ENCODE results near the gene BHLHE23. TPM values are rescaled to one million over a fixed set of nuclear protein-coding genes. Genes with fewer than 3 reads are reported as not detected.

BHLHE23 gene
- total and polyA plus RNA-seq, 5 experiments from 2014 or later = not detected

GRCh38 chr20:63027922-63028389 lies 21.2 kb upstream of the BHLHE23 start:
- peak in 4 of 10 donors; percentile 18 to 79 (median 35) for DNase-seq
- H3K27ac Mint-ChIP-seq = peak overlapping the region in 5 of 10 donors; percentile 12 to 89 (median 60)
- H3K4me3 Mint-ChIP-seq = peak overlapping the region in 5 of 10 donors; percentile 53 to 80 (median 73)
- no peaks in the 10 kb centered on the region for H3K36me3 Mint-ChIP-seq
- peaks cover 0 to 30% (median 4%) of the 10 kb centered on the region in 5 donors for H3K27me3 Mint-ChIP-seq
- peaks cover 2 to 26% (median 13%) of the 10 kb centered on the region in 4 donors for H3K4me1 Mint-ChIP-seq
- POLR2A ChIA-PET = interaction anchor here (1.0 to 1.6 kb wide), 5 partner anchors 9 to 126 kb away, joined by 3 to 9 read pairs (median 3); no protein-coding TSS in a partner anchor
- ATAC-seq = peak; percentile 50 to 71
- H3K9me3 Mint-ChIP-seq = no peaks in the 10 kb centered on the region

- peak overlapping the region in 4 of 10 donors; percentile 10 to 83 (median 46) for H3K27ac Mint-ChIP-seq
These were observed 20.6 kb upstream of the BHLHE23 start for GRCh38 chr20:63027221-63027921.

DNA sequence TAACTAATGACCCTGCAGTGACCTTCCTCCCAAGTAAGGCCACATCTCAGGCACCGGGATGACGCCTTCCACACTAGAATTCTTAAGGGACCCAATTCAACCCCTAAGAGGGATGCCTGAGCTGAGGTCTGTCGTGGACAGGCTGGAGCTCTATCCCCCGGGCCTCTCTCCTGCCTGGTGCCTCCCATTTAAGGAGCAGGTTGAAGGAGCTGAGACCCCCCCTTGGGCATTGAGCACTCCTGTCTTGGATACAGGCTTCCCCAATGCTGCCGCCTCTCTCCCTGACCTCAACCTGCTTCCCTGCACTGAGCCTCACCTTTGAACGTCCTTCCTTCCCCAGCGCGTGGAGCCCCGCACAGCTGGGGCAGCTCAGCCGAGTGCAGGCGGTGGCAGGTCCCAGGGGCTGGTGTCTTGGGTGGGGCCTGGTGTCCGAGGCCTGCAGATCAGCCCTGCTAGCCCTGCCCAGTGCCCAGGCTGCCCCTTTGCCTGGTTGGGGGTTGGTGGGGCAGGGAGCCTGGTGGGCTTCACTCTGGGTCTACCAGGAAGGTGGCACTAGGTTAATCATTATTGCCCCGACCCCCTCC lies 19.9 kb upstream of the BHLHE23 start:
- ATAC-seq (no peak), DNase-seq (peak in 1 of 10 donors; percentile 34)
- Mint-ChIP-seq H3K4me3 (peak overlapping the region in 2 of 10 donors; percentile 53 to 67), H3K36me3 (no peaks in the 10 kb centered on the region), H3K27me3 (peaks cover 0 to 30% (median 4%) of the 10 kb centered on the region in 5 donors), H3K9me3 (no peaks in the 10 kb centered on the region), H3K27ac (peak overlapping the region in 3 of 10 donors; percentile 4 to 24 (median 22)), H3K4me1 (peaks cover 2 to 21% (median 8%) of the 10 kb centered on the region in 4 donors)
- POLR2A ChIA-PET = interaction anchor here (1.2 kb wide), 1 partner anchor 16 kb away, joined by 4 read pairs; no protein-coding TSS in a partner anchor

More at GRCh38 chr20:63027221-63027921, 20.6 kb upstream of the BHLHE23 start:
- peak overlapping the region in 5 of 10 donors; percentile 24 to 62 (median 43) for H3K4me3 Mint-ChIP-seq
- DNase-seq (peak in 1 of 10 donors; percentile 45), ATAC-seq (no peak)
- peaks cover 0 to 30% (median 4%) of the 10 kb centered on the region in 5 donors for H3K27me3 Mint-ChIP-seq
- H3K4me1 Mint-ChIP-seq = peaks cover 2 to 21% (median 8%) of the 10 kb centered on the region in 4 donors
- H3K36me3 Mint-ChIP-seq = no peaks in the 10 kb centered on the region
- POLR2A ChIA-PET = interaction anchor here (1.0 to 1.6 kb wide), 5 partner anchors 8 to 126 kb away, joined by 3 to 9 read pairs (median 3); no protein-coding TSS in a partner anchor
- H3K9me3 Mint-ChIP-seq = no peaks in the 10 kb centered on the region

DNA sequence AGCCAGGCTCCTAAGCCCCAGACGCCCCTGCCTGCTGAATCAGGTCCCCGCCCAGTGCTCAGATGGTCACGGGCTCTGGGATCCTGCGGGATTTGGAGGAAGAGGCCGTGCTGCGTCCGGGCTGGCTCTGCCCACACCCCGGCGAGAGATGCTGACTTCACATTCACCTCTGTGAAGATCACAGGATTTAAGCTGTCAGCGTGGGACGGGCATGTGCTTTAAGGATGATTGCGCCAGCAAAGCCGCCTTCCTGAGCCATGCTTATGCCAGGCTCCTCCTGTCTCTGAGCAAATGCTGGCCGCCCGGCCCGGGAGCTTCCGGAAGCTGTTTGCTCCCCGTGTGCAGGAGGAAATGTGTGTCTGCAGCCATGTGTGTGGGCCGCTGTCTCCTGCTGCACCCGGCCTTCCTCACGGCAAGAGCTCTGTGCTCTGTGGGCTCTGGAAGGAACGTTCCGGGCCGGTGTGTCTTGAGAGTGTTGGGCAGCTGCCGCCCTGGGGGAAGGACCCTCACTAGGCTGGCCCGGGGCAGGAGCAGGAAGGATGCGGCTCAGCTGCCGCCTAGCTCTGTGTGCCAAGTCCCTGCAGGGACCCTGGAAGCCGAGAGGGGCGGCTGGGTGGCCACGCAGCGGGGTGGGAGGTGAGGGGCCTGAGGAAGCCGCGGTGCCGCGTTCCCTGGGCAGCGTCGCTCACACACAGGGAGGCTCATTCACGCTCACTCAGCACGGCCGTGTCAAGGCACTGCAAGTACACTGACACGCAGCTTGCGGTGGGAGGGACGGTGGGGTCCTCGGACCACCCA lies 19.0 kb upstream of the BHLHE23 start:
- no peaks in the 10 kb centered on the region for H3K9me3 Mint-ChIP-seq
- POLR2A ChIA-PET = interaction anchor here (0.6 to 1.2 kb wide), 2 partner anchors 15 to 77 kb away, joined by 4 read pairs; no protein-coding TSS in a partner anchor
- peak overlapping the region in 2 of 10 donors; percentile 49 to 87 for H3K27ac Mint-ChIP-seq
- peaks cover 0 to 30% (median 7%) of the 10 kb centered on the region in 5 donors for H3K27me3 Mint-ChIP-seq
- H3K4me3 Mint-ChIP-seq = peak overlapping the region; percentile 36 to 85 (median 65)
- peaks cover 2 to 21% (median 8%) of the 10 kb centered on the region in 4 donors for H3K4me1 Mint-ChIP-seq
- ATAC-seq (peak; percentile 27 to 61), DNase-seq (peak in 3 of 10 donors; percentile 27 to 62 (median 34))
- H3K36me3 Mint-ChIP-seq = no peaks in the 10 kb centered on the region

DNA sequence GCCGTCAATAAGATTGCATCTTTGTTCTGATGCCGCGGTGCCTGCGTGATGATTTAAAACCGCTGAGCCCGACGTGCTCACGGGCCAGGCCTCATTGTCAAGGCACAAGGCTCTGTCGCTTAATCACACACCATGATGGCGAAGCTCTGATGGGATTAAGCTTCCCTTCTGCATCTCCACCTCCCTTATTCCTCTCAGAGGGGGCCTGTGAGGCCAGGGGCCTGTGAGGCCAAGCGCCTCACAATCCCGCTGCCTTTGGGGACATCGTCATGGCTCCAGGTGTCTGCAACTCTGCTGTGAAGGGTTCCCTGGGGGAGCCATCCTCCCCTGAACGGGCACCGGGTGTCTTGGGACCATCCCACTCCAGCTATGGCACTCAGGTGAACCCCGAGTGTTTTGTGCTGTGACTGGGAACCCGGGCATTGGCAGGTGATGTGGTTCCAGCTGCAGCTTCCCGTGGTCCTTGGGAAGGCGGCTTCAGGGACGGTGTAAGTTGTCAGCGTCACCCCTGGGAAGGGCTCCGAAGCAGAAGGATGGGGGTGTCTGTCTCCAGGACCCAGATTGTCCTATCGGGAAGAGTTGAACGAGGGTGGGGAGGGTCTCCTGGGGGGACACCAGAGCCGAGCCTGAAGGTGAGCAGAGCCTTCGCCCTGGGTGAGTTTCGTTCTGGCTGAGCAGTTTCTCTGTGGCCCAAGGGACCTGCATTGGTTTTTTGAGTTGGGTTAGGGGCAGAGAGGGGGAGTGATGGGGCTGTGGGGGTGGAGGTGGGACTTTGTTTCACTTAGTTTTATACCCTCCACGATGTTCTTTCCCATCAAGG lies 18.0 kb upstream of the BHLHE23 start:
- DNase-seq = peak in 1 of 10 donors; percentile 48
- no peak for ATAC-seq
- Mint-ChIP-seq H3K9me3 (no peaks in the 10 kb centered on the region), H3K4me1 (peaks cover 4 to 20% (median 8%) of the 10 kb centered on the region in 4 donors), H3K27me3 (peaks cover 0 to 32% (median 9%) of the 10 kb centered on the region in 5 donors), H3K36me3 (no peaks in the 10 kb centered on the region), H3K27ac (peak overlapping the region in 2 of 10 donors; percentile 20 to 59), H3K4me3 (peak overlapping the region in 3 of 10 donors; percentile 43 to 85 (median 74))
- POLR2A ChIA-PET = interaction anchor here (0.6 kb wide), 1 partner anchor 76 kb away, joined by 4 read pairs; no protein-coding TSS in a partner anchor

DNA sequence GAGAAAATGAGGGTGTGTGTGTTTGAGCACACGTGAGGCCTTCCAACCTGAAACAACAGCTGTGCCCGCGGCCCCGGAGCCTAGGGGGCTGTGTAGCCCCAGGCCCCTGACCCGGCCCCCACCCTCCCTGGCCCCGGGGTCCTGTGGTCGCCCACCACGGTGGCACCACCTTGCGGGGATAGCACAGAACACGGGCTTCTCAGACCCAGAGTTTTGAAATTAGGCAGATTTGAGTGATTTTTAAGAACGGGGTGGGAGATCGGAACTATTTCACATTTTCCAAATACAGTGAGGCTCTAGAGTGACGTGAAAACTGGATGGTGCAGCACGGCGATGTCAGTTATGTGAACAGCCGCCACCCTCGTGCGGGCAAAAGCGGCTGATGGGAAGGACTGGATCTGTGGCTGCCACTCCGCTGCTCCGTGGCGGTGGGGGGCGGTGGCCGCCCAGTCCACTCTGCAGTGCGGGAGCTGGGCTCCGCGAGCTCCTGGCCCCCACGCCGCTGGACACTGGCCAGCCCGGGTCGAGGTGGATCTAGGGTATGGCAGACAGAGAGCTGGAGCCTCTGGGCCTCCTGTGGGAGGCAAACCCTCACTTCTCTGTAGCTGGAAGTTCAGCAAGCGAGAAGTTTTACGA lies 17.3 kb upstream of the BHLHE23 start:
- POLR2A ChIA-PET = no interaction called here

DNA sequence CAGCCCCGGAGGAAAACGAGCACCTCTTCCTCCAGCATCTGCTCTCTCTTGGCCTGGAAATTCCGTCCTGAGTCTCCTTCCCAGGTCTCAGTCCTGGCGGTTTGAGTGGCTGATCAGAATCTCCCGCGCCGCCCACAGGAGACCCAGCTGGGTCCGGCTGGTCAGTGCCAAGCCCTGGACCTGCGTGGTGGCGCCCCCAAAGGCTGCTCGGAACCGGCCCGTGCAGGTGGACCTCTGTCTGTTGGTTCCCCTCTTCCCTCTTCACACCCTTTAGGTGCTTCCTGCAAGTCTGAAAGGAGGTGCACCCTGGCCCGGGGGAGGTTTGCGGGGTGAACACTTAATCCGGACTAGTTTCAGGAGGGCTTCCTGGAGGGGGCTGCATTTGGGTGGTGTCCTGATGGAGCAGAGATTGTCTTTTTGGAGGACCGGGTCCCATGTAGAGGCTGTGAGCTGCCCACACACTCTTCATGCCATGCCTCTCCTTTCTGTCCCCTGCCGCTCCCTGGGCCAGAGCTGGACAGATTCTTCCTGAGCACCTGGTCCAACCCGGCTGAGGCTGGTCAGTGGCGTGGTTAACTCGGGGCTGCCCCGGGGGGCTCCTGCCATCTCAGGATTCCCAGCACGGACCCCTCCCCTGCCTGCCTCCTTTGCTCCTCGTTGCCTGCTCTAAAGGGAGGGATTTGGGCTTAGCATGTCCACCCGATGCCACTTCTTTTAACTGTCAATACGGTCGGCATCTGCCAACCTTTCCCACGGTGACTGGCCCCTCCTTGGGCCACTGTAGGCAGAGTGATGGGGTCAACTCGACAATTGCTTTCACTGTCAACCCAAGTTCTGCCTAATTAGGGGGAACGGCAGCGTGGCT lies 16.5 kb upstream of the BHLHE23 start:
- Mint-ChIP-seq H3K4me1 (peaks cover 5 to 18% (median 10%) of the 10 kb centered on the region in 4 donors), H3K27ac (no peak overlapping the region), H3K36me3 (no peaks in the 10 kb centered on the region), H3K27me3 (peaks cover 2 to 35% (median 12%) of the 10 kb centered on the region in 5 donors), H3K4me3 (no peak overlapping the region), H3K9me3 (no peaks in the 10 kb centered on the region)
- POLR2A ChIA-PET = no interaction called here
- ATAC-seq (no peak), DNase-seq (peak in 1 of 10 donors; percentile 31)

More for the DNA sequence above, 17.3 kb upstream of the BHLHE23 start:
- Mint-ChIP-seq H3K9me3 (no peaks in the 10 kb centered on the region), H3K4me1 (peaks cover 4 to 14% (median 5%) of the 10 kb centered on the region in 4 donors), H3K27ac (no peak overlapping the region), H3K27me3 (peaks cover 0 to 28% (median 9%) of the 10 kb centered on the region in 5 donors), H3K4me3 (no peak overlapping the region), H3K36me3 (no peaks in the 10 kb centered on the region)
- ATAC-seq (no peak), DNase-seq (peak in 1 of 10 donors; percentile 26)

DNA sequence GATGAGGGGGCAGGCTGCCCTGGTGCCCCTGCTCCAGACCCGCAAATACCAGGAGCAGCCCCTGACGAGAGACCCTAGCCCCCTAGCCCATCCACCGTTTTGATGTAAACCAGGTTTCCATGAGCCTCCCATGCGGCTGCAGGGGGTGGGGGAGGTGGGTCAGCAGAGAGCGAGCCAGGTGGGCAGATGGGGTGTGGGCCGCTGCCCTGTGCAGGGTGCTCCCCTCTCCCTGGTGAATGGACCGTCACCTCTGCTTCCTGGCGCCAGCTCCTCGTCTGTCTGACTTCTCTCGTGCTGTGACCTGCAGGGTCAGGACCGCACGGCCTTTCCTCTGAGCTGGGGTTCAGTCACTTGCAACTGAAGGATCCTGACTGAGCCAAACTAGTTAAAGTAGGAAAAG lies 15.7 kb upstream of the BHLHE23 start:
- POLR2A ChIA-PET = no interaction called here
- Mint-ChIP-seq H3K9me3 (no peaks in the 10 kb centered on the region), H3K27me3 (peaks cover 2 to 30% (median 12%) of the 10 kb centered on the region in 5 donors), H3K36me3 (no peaks in the 10 kb centered on the region), H3K4me1 (peaks cover 5 to 14% (median 9%) of the 10 kb centered on the region in 4 donors), H3K27ac (no peak overlapping the region), H3K4me3 (no peak overlapping the region)
- DNase-seq (peak in 1 of 10 donors; percentile 26), ATAC-seq (no peak)

- peak overlapping the region in 2 of 10 donors; percentile 7 to 56 for H3K27ac Mint-ChIP-seq
- H3K27me3 Mint-ChIP-seq = peaks cover 3 to 33% (median 8%) of the 10 kb centered on the region in 5 donors
- no peak overlapping the region for H3K4me3 Mint-ChIP-seq
- peaks cover 0 to under 1% (median 0%) of the 10 kb centered on the region in 3 donors for H3K36me3 Mint-ChIP-seq
- H3K9me3 Mint-ChIP-seq = peaks cover 0 to under 1% (median 0%) of the 10 kb centered on the region in 9 donors
- ATAC-seq (no peak), DNase-seq (peak in 1 of 10 donors; percentile 45)
- H3K4me1 Mint-ChIP-seq = peaks cover 5 to 14% (median 8%) of the 10 kb centered on the region in 4 donors
- POLR2A ChIA-PET = no interaction called here
These were observed 14.9 kb upstream of the BHLHE23 start for GRCh38 chr20:63021356-63022321.
